Activated CD4-positive, alpha-beta T cell treated with anti-CD3 and anti-CD28 coated beads, Interleukin-2, amount 50 U/mL, for 48 hours (primary cell): ENCODE results near the gene TP53INP2.
"Not testable (repeated sequence)": the region's sequence is repeated elsewhere in the genome, so short reads cannot be mapped to it uniquely, and the experiment has no call there.

Experiments used
- DNase-seq, 2 experiments: peaks; one replicate each; pipeline ENCODE4 v3.0.0-alpha.2; 2020

TP53INP2 gene, protein sequence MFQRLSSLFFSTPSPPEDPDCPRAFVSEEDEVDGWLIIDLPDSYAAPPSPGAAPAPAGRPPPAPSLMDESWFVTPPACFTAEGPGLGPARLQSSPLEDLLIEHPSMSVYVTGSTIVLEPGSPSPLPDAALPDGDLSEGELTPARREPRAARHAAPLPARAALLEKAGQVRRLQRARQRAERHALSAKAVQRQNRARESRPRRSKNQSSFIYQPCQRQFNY

DNA sequence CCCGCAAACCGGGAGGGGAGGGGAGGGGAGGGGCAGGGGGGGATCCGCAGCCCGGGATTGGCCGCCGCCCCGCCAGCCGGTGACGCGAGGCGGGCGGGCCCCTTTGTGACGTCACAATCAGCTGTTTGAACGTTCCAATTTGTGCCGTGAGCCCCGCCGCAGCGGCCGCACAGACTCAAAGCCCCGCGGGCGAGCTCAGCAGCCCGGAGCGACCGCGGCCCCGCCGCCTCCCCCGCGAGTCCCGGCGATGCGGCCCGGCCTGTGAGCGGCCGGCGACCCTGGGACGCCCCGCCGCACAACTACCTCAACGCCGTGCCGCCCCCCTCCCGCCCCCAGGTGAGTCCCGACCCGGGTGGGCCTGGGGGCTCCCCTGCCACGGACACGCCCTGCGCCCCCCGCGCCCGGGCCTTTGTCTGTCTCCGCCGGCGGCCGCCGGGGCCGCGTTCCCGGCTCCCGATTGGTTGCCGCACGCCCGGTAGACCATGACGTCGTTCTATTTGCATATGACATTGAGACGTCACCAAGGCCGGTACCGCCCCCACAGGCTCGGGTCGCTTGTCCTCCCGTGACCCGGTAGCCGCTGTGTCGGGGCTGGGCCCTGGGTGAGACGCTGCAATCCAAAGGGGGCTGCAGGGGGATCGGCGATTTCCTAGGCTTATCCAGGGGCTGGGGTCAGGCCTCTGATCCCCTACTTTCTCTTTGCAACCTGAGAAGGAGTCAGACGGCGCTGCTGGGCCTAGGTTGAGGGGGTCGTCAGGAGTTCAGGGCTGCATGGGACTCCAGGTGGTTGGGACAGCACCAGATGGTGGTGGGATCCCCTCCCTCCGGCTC lies at the start of gene TP53INP2:
TP53INP2 (plus strand) TSS at position 168 of the 831 bp plus-strand sequence. CDS start 4,396 bp downstream, outside the sequence.
- peak; percentile 82 to 87 for DNase-seq

DNA sequence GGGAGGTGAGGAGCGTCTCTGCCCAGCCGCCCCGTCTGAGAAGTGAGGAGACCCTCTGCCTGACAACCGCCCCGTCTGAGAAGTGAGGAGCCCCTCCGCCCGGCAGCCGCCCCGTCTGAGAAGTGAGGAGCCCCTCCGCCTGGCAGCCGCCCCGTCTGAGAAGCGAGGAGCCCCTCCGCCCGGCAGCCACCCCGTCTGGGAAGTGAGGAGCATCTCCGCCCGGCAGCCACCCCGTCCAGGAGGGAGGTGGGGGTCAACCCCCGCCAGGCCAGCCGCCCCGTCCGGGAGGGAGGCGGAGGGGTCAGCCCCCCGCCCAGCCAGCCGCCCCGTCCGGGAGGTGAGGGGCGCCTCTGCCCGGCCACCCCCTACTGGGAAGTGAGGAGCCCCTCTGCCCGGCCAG lies 45.5 kb upstream of the TP53INP2 start:
- not testable (repeated sequence) for DNase-seq

DNA sequence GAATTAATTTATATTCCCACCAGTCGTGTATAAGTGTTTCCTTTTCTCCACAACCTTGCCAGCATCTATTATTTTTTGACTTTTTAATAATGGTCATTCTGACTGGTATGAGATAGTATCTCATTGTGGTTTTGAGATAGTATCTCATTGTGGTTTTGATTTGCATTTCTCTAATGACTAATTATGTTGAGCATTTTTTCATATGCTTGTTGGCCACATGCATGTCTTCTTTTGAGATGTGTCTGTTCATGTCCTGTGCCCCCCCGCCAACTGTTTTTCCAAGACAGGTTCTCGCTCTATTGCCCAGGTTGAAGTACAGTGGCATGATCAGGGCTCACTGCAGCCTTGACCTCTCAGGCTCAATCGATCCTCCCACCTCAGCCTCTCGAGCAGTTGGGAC lies 42.3 kb upstream of the TP53INP2 start:
- peak in 1 of 2 experiments; percentile 8 for DNase-seq

DNA sequence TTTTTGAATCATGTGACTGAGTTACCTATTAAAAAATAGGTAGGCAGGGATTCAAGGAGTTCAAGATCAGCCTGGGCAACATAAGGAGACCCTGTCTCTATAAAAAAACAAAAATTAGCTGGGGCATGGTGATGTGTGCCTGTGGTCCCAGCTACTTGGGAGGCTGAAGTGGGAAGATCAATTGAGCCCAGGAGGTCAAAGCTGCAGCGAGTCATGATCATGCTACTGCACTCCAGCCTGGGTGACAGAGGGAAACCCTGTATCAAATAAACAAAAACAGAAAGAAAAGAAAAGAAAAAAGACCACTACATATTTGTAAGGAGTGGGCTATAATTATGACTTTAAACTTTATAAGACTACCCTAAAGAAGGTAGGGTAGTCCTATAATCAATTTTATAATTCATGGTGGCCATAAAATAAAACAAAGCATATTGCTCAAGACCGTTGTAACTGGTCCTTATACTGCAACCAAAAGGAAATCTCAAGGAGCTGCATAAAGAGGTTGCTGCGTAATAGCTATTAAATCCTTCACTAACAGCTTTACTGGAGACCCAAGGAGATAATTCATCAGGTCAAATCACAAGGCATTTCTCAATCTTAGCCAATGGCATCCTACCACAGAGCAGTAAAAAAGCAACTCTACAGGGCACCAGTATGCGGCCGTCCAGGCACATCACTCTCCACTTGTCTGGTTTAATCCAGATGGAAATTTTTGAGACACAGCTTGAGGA lies 40.8 kb upstream of the TP53INP2 start:
- DNase-seq = no peak

DNA sequence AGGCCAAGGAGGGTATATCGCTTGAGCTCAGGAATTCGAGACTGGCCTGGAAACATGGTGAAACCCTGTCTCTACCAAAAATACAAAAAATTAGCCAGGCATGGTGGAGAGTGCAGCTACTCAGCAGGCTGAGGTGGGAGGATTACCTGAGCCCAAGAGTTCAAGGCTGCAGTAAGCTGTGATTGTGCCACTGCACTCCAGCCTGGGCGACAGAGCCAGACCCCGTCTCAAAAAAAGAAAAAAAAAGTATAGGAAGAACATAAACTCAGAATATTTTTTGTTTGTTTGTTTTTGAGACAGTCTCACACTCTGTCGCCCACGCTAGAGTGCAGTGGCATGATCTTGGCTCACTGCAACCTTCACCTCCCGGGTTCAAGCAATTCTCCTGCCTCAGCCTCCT lies 39.4 kb upstream of the TP53INP2 start:
- DNase-seq = not testable (repeated sequence)

DNA sequence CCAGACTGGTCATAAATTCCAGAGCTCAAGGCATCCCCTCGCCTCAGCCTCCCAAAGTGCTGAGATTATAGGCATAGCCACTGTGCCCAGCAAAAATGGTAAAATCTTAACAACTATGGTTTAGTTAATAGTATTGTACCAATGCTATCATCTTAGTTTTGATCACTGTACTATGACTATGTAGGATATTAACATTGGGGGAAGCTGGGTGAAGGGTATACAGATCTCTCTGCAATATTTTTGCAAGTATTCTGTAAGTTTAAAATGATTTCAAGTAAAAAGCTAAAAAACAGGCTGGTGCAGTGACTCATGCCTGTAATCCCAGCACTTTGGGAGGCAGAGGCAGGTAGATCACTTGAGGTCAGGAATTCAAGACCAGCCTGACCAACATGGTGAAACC lies 35.0 kb upstream of the TP53INP2 start:
- no peak for DNase-seq

DNA sequence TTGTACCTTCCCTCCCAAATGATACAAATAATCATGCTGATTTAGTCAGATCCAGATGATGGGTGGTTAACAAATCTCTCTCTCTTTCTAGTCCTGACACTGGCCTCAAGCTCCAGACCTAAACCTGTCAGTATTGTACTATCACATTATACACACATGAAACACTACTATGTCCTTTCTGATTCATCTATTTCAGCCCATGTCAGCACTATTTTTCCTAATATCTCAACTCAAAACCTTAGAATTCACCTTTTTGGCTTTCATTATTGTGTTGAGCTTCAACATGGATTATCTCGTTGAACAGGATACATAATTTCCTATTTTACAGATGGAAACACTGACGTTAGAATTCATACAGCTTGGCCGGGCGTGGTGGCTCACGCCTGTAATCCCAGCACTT lies 30.7 kb upstream of the TP53INP2 start:
- no peak for DNase-seq

DNA sequence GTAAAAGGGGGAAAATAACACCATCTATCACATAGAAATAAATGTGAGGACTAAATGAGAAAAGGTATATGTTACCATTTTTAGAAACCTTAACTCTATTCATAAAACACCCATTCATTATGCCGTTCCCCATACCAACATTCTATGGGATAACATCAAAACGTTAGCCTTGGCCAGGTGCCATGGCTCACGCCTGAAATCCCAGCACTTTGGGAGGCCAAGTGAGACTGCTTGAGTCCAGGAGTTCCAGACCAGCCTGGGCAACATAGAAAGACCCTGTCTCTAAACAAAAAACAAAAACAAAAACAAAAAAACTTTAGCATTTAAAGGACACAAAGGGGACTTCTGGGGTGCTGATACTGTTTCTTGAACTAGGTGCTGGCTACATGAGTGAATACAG lies 28.6 kb upstream of the TP53INP2 start:
- DNase-seq = no peak

DNA sequence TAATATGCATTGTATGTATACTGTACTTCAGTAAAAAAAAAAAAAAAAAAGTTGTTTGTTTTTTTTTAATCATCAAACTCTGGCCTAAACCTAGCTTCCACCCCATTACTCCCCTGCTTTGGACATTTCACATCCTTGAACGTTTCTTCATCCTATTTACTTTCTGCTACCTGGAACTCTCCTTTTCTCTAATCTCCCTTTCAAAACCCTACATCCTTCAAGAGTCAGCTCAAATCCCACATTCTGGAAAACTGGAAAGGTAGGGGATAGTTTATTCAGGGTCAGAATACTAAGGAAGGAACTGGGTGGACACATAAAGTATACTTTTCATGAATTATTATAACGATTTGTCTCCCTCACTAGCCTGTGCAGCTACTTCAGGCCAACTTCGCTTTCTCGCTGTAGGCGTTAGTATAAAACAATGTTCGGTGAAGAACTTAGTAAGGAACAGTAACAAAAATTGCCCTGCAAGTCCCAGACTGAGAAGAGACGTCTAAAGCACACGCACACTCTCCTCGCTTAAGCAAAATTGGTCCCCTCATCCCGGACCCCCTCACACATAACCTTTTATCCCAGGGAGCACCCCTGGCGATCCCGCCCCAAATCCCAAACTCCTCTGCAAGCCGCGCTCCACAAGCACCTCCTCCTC lies 28.0 kb upstream of the TP53INP2 start:
- no peak for DNase-seq

DNA sequence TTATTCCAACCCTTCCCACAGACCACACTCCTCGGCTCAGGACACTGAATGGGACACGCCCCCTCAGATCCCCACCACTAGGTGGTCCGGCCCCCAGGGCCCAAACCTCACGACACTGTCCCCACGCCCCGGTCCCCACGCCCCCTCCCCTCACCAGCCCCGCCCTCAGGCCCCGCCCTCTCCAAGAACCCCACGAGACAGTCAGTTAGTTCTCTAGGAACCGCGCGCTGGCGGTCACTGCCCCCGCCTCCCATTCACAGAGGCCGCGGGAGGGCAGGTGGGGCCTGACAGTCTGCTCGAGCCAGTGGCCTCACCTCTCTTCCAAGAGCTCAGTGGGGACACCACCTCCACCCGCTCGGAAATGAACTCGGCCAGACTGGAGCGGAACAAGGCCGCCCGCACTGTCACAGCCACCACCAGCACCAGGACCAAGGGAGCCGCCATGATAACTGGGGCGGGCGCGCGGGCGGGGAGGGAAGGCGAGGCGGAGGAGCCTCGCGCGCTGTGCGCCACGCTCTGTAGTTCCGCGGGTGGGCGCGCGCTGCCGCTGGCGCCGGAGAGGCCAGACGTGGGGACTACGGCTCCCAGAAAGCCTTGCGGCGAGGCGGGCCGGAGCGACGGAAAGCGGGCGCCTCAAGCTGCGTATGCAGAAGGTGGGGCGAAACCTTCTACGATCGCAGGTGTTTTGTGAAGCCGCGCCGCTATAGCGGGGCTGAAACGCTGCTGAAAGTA lies 27.3 kb upstream of the TP53INP2 start, which contains the start of gene PIGU:
PIGU (minus strand) TSS at position 451 of the 732 bp plus-strand sequence; CDS start at position 444, 7 bp downstream.
- DNase-seq = peak; percentile 95

DNA sequence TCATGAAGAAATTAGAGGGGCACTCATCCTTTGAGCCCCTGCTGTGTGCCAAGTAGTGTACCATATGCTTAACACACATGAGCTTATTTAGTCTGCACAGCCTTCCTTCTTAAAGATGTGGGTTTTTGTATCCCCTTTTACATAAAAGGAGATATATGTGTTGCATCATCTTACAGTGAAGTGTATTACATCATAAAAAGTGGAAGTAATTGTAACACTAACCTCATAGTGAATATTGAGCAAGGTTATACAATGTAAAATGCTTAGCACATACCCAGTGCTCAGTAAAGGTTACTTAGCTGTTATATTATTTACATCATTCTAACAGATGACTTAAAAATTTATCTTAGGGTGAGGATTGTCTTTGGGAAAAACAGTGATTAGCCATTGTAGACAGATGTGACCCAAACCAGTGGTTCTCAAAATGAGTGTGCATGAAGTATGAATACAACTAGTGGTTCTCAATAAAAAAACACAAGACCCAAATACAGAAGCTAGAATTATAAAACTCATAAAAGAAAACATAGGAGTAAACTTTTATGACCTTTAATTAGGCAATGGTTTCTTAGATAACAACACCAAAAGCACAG lies 23.5 kb upstream of the TP53INP2 start:
- no peak for DNase-seq

DNA sequence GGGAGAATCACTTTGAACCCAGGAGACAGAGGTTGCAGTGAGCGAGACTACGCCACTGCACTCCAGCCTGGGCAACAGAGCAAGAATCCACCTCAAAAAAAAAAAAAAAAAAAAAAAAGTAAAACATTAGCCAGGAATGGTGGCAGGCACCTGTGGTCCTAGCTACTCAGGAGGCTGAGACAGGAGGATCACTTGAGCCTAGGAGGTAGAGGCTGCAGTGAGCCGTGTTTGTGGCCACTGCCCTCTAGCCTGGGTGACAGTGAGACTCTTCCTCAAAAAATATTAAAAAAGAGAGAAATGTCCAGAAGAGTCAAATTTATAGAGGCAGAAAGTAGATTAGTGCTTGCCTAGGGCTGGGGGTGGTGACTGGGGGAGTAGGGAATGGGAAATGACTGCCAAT lies 20.5 kb upstream of the TP53INP2 start:
- DNase-seq = no peak

DNA sequence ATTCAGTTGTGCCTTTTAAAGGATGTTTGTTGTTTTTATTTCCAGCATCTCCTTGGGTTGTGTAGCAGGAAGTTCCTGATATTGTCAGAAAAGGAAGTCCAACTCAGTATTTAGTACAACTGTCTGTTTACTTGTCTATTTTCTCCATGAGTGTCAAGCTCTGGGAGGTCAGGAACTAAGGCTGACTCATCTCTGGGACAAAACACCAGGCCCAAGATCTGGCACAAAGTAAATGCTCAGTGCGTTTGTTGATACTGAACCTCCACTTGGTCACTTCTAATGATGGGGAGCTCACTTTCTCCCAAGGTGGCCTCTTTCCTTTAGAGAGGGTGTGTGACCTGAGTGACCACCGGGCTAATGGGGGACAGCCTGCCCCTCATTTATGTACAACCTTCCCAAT lies 14.7 kb upstream of the TP53INP2 start:
- DNase-seq = no peak

DNA sequence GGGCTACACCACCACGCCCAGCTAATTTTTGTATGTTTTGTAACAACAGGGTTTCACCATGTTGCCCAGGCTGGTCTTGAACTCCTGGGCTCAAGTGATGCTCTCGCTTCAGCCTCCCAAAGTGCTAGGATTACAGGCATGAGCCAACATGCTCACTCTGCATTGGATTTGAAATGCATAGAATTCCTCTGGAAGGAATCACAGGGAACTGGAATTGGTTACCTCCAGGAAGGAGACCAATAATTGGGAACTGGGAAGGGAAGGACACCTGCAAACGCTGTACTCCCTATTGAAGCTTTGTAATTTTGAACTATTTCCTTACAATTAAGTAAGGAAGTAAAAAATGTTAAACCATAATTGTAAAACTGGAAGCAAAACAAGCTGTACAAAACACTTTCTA lies 12.3 kb upstream of the TP53INP2 start:
- DNase-seq = no peak

DNA sequence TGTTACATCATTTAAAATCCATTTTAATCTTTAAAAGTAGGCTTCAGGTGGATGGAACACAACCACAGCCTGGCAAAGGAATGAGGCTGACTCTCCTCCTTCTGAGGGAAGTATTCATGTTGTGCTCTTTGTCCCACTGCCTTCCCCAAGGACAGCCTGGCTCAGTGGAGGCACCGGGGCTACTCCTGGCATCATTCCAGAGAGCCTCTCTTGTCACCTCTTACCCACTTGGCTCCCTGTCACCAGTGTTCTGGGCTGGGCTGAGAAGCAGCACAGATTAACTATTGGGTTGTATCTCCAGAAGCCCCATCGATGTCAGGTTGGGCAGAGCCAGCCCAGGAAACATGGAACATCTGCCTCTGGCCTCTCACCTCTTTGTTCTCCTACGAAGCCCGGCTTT lies 10.7 kb upstream of the TP53INP2 start:
- DNase-seq = no peak

DNA sequence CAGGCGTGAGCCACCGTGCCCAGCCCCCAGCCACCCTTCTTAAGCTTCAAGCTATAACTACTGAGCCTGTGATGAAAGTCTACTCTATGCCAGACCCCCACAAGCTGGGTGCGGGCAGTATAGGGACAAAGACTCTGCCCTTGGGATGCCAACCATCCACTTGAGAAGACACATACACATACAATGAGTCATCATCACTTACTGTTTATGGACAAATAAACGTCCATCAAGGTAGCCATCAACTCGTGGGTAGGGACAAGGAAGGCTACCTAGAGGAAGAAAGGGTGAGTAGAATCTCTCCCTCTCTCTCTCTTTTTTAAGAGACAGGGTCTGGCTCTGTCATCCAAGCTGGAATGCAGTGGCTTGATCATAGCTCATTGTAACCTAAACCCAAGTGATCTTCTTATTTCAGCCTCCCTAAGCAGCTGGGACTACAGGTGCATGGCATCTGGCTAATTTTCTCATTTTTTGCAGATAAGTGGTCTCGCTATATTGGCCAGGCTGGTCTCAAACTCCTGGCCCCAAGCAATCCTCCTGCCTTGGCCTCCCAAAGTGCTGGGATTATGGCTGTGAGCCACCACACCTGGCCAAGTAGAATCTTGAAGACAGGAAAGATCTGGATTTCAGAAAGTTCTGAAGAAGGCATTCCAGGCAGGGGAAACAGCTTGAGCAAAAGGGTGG lies 2.6 kb upstream of the TP53INP2 start:
- DNase-seq = no peak

DNA sequence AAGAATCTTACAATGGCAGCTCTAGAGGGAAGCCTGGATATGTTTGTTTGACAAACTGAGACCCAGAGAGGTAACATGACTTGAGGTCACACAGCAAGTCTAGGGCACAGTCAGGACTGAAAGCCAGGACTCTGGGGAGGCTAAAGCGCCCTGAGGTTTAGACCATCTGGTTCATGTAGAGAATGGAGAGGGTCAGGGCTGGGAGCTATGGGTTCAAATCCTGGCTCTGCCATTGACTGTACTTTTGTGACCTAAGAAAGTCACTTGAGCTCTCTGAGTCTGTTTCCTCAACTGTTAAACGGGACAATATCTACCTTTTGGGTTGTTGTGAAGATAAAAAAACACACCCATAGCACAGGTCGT lies 1.1 kb upstream of the TP53INP2 start:
- no peak for DNase-seq

DNA sequence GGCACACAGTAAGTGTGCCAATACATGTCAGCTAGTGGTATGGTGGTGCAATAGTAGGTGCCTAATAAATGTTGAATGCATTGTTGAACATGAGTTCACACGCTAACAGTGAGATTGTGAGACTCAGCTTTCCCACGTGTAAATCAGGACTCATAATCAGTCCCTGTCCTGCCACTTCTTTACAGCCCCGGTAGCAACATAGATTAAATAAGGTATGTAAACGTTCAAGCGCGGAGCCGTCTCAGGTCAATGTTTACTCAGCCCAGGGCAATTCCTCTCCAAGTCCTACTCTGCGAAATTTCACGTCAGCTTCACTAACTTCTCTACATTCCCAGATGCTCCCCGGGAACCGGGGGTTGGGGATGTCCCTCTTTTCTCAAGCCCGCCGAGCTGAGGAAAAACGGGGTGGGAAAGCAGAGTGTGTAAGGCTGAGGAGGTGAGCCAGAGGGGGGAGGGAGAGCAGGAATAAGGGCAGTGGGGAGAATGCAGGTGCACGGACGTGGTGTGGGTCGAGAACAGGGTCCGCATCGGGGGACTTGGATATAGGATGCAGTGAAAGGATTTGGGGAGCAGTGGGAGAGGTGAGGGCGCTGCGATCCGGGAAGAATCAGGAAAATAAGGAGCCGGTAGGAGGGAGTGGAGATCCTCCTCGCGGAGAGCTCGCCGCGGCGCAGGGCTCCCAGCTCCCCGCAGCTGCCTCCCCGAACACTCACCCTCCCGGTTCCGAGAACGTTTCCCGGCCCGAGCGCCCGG lies 544 bp upstream of the TP53INP2 start:
- peak in 1 of 2 experiments; percentile 16 for DNase-seq

DNA sequence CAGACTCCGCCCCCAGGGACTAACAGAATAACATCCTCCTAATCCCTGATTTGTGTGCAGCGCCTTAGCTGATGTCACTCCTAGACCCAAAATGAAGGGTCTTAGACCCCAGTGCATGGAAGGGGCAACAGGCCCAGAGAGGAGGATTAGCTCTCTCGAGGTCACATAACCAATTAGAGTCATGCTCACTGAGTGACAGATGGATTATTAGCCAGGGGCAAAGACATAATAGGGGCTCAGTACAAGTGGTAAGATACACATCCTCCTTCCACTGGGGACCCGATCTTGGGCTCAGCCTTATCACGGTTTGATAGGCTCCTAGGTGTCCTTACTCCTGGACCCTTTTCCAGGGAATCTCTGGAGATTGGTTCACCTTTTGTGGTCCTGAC lies 858 bp downstream of the TP53INP2 start:
- no peak for DNase-seq
